Spleen (tissue), 11 donors: ENCODE data around the gene SGCA. TPM values are rescaled to one million over a fixed set of nuclear protein-coding genes. Genes with fewer than 3 reads are reported as not detected.

Source experiments
- DNase-seq: peaks from one replicate; pipeline ENCODE4 v3.0.0-alpha.2; 2020
- H3K27ac ChIP-seq, 8 donors: fragments of 200-600 bp; sonication (generic) in 7 of 8; 1 replicate in 4 of 8; 2 replicates in 4 of 8; pipeline versions ENCODE4 v1.5.0 to v1.8.0; 2016 to 2021; ENCODE audit warnings: inconsistent platforms in 4 of 8, mild to moderate bottlenecking in 4 of 8, moderate library complexity in 1 of 8
- H3K27me3 ChIP-seq, 7 donors: fragments of 200-600 bp; sonication (generic) in 6 of 7; replicated peaks in 1 of 7; 1 replicate in 4 of 7; 2 replicates in 3 of 7; pipeline versions ENCODE4 v1.5.0 to v1.8.0; 2016 to 2021; ENCODE audit warnings: inconsistent platforms in 3 of 7, mild to moderate bottlenecking in 1 of 7
- H3K36me3 ChIP-seq, 6 donors: fragments of 200-600 bp; sonication (generic) in 5 of 6; 1 replicate in 4 of 6; 2 replicates in 2 of 6; pipeline versions ENCODE4 v1.5.0 to v1.8.0; 2016 to 2021; ENCODE audit warnings: inconsistent platforms in 2 of 6
- H3K4me1 ChIP-seq, 6 donors: fragments of 200-600 bp; sonication (generic) in 5 of 6; 1 replicate in 3 of 6; 2 replicates in 3 of 6; pipeline versions ENCODE4 v1.5.0 to v1.8.0; 2016 to 2021; ENCODE audit warnings: inconsistent platforms in 3 of 6
- H3K4me3 ChIP-seq, 8 donors: fragments of 200-600 bp; sonication (generic) in 7 of 8; 1 replicate in 4 of 8; 2 replicates in 4 of 8; pipeline versions ENCODE4 v1.5.0 to v1.8.0; 2016 to 2021; ENCODE audit warnings: inconsistent platforms in 4 of 8, mild to moderate bottlenecking in 4 of 8, moderate library complexity in 2 of 8
- H3K9me3 ChIP-seq, 8 donors: fragments of 200-600 bp; sonication (generic) in 7 of 8; 1 replicate in 4 of 8; 2 replicates in 4 of 8; pipeline versions ENCODE4 v1.5.0 to v1.8.0; 2016 to 2021; ENCODE audit warnings: inconsistent platforms in 4 of 8
- CTCF ChIP-seq, 11 experiments: fragments of 200-600 bp in 7 of 11; fragments of 450-650 bp in 4 of 11; sonication (generic) in 4 of 11; IDR thresholded peaks in 8 of 11; conservative IDR thresholded peaks in 3 of 11; 1 replicate in 7 of 11; 2 replicates in 4 of 11; pipeline versions ENCODE4 v1.4.0 to v1.8.0; 2016 to 2021; ENCODE audit warnings: antibody characterized with exemption in 11 of 11, inconsistent platforms in 4 of 11, mild to moderate bottlenecking in 1 of 11
- POLR2A ChIP-seq, 3 donors: fragments of 450-650 bp; IDR thresholded peaks; one replicate each; pipeline ENCODE4 v1.5.1; 2017; ENCODE audit warnings: antibody characterized with exemption in 3 of 3, mild to moderate bottlenecking in 1 of 3
- POLR2AphosphoS5 ChIP-seq, 3 donors: sonication (generic); formaldehyde crosslinking; IDR thresholded peaks; one replicate each; pipeline ENCODE4 v1.5.1; 2017; ENCODE audit warnings: antibody characterized with exemption in 3 of 3
- WGBS, 5 donors: extraction: QIAGEN DNeasy Blood & Tissue Kit in 3 of 5; methylation state at CpG; one replicate each; pipeline versions ENCODE4 v1.1.5 to v1.1.7; 2013 to 2018; 5-methylcytosine and 5-hydroxymethylcytosine counted together
- intact Hi-C: fragments of 100-400 bp; cut with DNase I; formaldehyde crosslinking; loops from one replicate; pipeline ENCODE4 v1.15.0; 2023; ENCODE audit warnings: low total_unique reads
- polyA plus RNA-seq, 3 donors: library from polyadenylated mRNA; stranded (reverse); fragments of 200-250 nt; gene quantifications; one replicate each; pipeline ENCODE4 v1.2.1, GENCODE V29; 2013
- total RNA-seq, 7 donors: library from RNA; depleted of rRNA in 3 of 7; stranded (reverse); fragments of >200 nt in 3 of 7; fragmentation: NEBNext Ultra II Directional in 4 of 7; extraction: Animal tissue kit (Norgen Biotek cat#: 25700) in 4 of 7; gene quantifications; one replicate each; pipeline versions ENCODE4 v1.1.0 to v1.2.1, GENCODE V29; 2016 to 2021
- donor health status: healthy with polysubstance abuse.
- donor health status: DM: no; HTN: no; CAD: no; lungs with moderate emphysema.
- donor health status: DM: no; HTN: no; CAD: no.
- donor health status: Bipolar disorder and iron deficiency.
- donor health status: healthy.
- donor health status: DM: no; HTN: no; CAD: no.
- donor health status: DM: yes; HTN: yes; CAD: no.

SGCA gene
- total and polyA plus RNA-seq, 10 donors, result 1.2 to 5.9 (median 3.7) TPM; not detected in 1

DNA sequence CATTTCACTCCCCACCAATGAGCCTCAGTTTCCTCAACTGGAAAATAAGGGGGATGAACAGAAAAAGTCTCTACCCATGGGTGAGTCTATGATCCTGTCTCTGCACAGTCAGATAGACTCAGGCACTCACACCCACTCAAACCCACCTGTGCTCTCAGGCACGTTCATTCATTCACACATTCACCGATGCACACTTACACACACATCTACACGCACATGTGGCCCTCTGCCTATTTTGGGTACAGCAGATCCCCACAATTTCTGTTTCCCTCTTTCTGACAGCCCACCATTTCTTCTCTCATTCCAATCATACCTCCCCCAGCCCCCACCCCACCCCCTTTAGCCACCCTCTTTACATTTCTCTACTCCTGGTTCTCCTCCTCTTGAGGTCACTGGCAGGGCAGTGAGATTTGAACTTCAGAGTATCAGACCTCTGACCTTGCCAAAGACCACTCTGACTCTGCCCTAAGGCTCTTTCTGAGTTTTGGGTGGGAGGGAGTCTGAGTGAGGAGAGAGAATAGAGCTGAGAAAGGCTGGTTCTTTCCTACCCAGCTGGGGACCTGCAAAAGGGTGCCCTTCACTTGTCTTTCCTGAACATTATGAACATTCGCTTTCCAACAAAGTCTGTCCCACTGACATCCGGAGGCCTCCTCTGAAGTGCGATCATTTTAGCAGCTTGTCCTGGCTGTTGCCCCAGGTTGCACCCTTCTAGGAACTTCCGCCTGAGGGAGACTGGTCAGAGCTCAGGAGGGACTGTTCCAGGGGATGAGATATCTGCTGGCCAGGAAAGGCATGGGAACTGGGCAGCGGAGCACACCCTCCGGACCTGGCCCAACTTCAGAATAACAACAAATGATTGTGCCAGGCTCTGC lies 45.7 kb downstream of the SGCA start:
- no peak overlapping the region for H3K4me3 ChIP-seq
- H3K27me3 ChIP-seq, result peaks cover 0 to 62% (median 4%) of the 10 kb centered on the region in 7 donors
- peak overlapping the region in 4 of 8 donors; percentile 71 to 78 (median 74) for H3K27ac ChIP-seq
- intact Hi-C loops, result no loop called here
- H3K4me1 ChIP-seq, result peaks cover 0 to 63% (median 15%) of the 10 kb centered on the region in 6 donors
- TF ChIP-seq POLR2AphosphoS5 (IDR thresholded peaks at IDR 0.05), result no peak
- no peak for TF ChIP-seq POLR2A (IDR thresholded peaks at IDR 0.05)
- no peak for TF ChIP-seq CTCF (IDR thresholded peaks at IDR 0.05 in 8 of 11, conservative IDR thresholded peaks at IDR 0.05 in 3 of 11)
- 51 to 79% (median 74%) methylated on average over 9 of the region's 9 CpGs for WGBS, 5 donors
- no peaks in the 10 kb centered on the region for H3K36me3 ChIP-seq
- H3K9me3 ChIP-seq, result no peaks in the 10 kb centered on the region
- no peak for DNase-seq

DNA sequence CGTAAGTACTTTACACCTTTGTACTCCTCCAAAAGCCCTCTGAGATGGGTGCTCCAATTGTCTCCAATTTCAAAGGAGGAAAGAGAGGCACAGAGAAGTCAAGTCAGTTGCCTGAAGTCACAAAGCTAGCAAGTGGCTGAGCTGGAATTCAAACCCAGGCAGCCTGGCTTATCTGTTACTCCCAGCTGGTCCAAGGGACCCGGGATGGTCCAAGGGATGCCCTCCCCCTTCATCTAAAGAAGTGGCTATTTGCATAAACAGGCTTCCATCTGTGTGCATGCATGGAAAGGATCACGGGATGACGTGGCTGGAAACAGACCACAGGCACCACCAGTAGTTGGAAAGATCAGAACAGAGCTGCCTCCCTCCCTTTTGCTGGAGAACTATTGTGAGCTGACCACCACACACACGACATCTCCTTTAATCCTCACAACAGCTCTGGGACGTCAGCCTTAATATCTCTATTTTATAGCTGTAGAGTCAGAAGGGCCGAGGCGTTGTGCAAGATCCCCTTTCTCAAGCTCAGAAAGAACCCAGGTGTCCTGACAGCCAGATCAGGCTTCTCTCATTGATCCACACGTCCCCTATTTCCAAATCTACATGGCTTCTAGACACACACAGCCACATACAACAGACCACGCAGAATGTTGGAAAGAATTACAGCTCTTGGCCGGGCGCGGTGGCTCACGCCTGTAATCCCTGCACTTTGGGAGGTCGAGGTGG lies 46.5 kb downstream of the SGCA start:
- Histone ChIP-seq H3K4me3 (no peak overlapping the region), H3K4me1 (peaks cover 0 to 55% (median 15%) of the 10 kb centered on the region in 6 donors), H3K36me3 (no peaks in the 10 kb centered on the region), H3K27me3 (peaks cover 0 to 54% (median 0%) of the 10 kb centered on the region in 7 donors), H3K9me3 (no peaks in the 10 kb centered on the region), H3K27ac (peak overlapping the region in 2 of 8 donors; percentile 74 to 78)
- no peak for DNase-seq
- intact Hi-C loops, result no loop called here
- TF ChIP-seq POLR2A (IDR thresholded peaks at IDR 0.05) (no peak), POLR2AphosphoS5 (IDR thresholded peaks at IDR 0.05) (no peak), CTCF (IDR thresholded peaks at IDR 0.05 in 8 of 11, conservative IDR thresholded peaks at IDR 0.05 in 3 of 11) (no peak)
- 64 to 76% (median 67%) methylated on average over 15 of the region's 15 CpGs for WGBS, 5 donors

DNA sequence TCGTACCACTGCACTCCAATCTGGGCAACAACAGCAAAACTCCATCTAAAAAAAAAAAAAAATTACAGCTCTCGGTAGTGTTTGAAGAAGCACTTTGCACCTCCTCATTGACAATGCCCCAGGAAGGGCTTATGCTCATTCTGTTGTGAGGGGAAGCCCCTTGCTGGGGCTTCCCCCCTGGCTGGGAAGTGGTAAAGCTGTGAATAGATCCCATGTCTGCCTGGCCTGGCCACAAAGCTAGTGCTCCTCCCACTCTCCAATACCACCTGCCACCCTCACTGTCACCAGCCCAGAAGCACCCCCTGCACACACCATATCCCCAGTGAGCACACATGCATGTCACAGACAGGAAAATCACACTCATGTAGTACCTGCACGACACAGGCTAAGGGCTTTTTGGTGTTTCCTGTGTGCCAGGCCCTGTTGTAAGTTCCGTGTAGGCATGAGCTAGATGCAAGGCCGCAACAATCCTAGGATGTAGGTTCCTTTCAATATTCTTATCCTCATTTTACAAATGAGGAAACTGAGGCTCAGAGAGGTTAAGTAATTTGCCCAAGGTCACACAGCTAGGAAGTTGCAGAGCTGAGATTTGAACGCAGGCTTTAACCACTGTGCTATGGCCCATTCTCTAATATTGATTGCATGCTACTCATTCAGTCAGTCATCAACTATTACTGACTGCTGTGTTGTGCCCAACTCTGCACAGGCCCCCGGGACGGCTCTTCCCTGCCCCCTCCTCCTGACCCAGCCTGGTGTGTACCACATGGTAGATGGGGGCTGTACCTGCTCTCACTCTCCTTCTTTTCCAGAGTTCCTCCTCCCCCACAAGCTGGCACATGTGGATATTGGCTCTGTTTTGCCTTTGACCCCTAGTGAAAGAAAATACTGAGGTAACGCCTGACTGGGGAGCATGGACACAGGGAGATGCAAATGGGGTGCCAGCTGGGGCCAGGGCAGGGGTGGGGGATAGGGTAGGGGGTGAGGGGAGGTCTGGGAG lies 47.5 kb downstream of the SGCA start:
- DNase-seq, result no peak
- Histone ChIP-seq H3K9me3 (no peaks in the 10 kb centered on the region), H3K4me1 (peaks cover 0 to 46% (median 12%) of the 10 kb centered on the region in 6 donors), H3K27me3 (peaks cover 0 to 43% (median 0%) of the 10 kb centered on the region in 7 donors), H3K4me3 (no peak overlapping the region), H3K36me3 (no peaks in the 10 kb centered on the region), H3K27ac (no peak overlapping the region)
- TF ChIP-seq POLR2A (IDR thresholded peaks at IDR 0.05), result no peak
- TF ChIP-seq POLR2AphosphoS5 (IDR thresholded peaks at IDR 0.05), result no peak
- TF ChIP-seq CTCF (IDR thresholded peaks at IDR 0.05 in 8 of 11, conservative IDR thresholded peaks at IDR 0.05 in 3 of 11), result no peak
- intact Hi-C loops, result no loop called here
- 56 to 71% (median 67%) methylated on average over 9 of the region's 9 CpGs for WGBS, 5 donors
